ENCODE results near the gene CIT. TPM values are rescaled to one million over a fixed set of nuclear protein-coding genes. Genes with fewer than 3 reads are reported as not detected.
A peak's percentile ranks its signal among the peaks of the same experiment; 100 is the strongest.
"Not testable (repeated sequence)": the region's sequence is repeated elsewhere in the genome, so short reads cannot be mapped to it uniquely, and the experiment has no call there.

CIT gene
- total RNA-seq, 4 donors from 2014 or later: 5.1 to 14.0 (median 8.5) TPM

DNA sequence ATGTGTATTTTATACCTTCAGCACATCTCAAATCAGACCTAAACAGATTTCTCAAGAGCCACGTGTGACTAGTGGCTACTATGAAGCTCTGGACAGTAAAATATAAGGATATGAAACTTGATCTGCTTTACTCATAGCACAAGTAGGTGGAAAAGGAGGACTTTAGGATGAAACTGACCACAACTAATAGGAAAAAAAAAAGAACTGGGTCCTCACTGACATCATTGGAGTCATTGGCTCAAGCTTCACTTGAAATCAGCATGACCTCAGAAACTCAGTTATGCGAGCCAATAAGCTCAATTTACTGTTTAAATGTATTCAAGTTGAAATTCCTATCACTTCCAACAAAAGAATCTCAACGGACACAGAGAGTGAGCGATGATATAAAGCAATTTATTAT is 34.1 kb upstream of the CIT start:
- intact Hi-C loops (cut with DNase I; ENCODE audit: low total_unique reads): no loop called here
- no peak overlapping the region for H3K4me3 ChIP-seq (ENCODE audit: low read depth, poor library complexity, severe bottlenecking)
- WGBS, 2 donors: 54 to 64% methylated on average over 4 of the region's 4 CpGs
- no peak for TF ChIP-seq POLR2A (IDR thresholded peaks at IDR 0.05)
- TF ChIP-seq, protein P1, sequence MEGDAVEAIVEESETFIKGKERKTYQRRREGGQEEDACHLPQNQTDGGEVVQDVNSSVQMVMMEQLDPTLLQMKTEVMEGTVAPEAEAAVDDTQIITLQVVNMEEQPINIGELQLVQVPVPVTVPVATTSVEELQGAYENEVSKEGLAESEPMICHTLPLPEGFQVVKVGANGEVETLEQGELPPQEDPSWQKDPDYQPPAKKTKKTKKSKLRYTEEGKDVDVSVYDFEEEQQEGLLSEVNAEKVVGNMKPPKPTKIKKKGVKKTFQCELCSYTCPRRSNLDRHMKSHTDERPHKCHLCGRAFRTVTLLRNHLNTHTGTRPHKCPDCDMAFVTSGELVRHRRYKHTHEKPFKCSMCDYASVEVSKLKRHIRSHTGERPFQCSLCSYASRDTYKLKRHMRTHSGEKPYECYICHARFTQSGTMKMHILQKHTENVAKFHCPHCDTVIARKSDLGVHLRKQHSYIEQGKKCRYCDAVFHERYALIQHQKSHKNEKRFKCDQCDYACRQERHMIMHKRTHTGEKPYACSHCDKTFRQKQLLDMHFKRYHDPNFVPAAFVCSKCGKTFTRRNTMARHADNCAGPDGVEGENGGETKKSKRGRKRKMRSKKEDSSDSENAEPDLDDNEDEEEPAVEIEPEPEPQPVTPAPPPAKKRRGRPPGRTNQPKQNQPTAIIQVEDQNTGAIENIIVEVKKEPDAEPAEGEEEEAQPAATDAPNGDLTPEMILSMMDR (IDR thresholded peaks at IDR 0.05): no peak
- no peak for DNase-seq (ENCODE audit: low spot score in 2 of 2)

DNA sequence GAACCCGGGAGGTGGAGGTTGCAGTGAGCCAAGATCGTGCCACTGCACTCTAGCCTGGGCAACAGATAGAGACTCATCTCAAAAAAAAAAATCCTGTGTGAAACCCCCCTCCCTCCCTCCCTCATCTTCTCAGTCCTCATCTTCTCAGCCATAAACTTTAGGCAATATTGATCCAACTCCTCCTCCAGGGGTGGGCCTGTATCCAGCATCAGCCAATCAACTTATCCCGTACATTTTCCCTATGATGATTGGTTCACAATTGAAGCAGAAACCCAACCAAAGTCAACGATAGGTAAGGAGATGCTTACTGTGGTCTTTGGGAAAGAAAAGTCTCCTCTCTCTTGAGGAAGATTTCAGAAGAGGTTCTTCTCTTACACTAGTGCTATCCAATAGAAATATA is 33.5 kb upstream of the CIT start:
- DNase-seq (ENCODE audit: low spot score in 2 of 2): no peak
- TF ChIP-seq POLR2A (IDR thresholded peaks at IDR 0.05): no peak
- TF ChIP-seq, protein P1 (IDR thresholded peaks at IDR 0.05): no peak
- 93 to 95% methylated on average over 4 of the region's 4 CpGs for WGBS, 2 donors
- intact Hi-C loops (cut with DNase I; ENCODE audit: low total_unique reads): no loop called here
- H3K4me3 ChIP-seq (ENCODE audit: low read depth, poor library complexity, severe bottlenecking): no peak overlapping the region

DNA sequence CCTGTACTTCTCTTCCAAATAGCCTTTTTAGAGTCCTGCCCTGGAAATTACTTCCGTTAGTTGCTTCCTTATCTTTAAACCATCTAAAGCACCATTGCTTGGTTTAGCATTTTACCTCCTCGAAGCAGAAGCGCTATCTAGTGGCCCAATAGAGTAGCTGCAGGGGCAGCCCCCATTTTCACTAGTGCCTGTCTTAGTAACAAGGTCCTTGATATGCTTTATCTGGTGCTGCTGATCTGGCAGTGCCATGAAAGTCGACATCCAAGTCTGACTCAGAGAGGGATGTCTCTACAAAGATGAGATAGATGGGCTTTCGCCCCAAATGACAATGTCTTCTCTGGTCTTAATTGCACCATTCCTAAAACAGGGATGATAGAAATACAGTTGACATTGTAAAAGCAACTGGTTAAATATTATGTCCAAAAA is 25.0 kb upstream of the CIT start:
- TF ChIP-seq, protein P1 (IDR thresholded peaks at IDR 0.05): no peak
- no peak for TF ChIP-seq POLR2A (IDR thresholded peaks at IDR 0.05)
- H3K4me3 ChIP-seq (ENCODE audit: low read depth, poor library complexity, severe bottlenecking): no peak overlapping the region
- WGBS, 2 donors: 1% methylated on average over 5 of the region's 5 CpGs
- peak in 1 of 2 donors; percentile 52 for DNase-seq (ENCODE audit: low spot score in 2 of 2)
- intact Hi-C loops (cut with DNase I; ENCODE audit: low total_unique reads): no loop called here

DNA sequence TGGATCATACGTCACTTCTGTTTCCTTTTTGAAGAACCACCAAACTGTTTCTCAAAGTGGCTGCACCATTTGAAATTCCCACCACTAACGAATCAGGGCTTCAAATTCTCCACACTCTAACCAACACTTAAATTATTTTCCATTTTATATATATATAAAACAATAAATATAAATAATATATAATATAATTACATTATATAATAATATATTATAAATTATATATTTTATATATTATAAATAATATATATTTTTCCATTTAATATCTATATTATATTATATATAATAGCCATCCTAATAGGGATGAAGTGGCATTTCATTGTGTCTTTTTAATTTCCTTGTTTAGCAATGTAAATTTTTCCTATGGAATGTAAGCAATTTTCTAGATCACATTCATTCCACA is 24.6 kb upstream of the CIT start:
- WGBS, 2 donors: 75 to 79% methylated on average over 2 of the region's 2 CpGs
- DNase-seq (ENCODE audit: low spot score in 2 of 2): no peak
- H3K4me3 ChIP-seq (ENCODE audit: low read depth, poor library complexity, severe bottlenecking): no peak overlapping the region
- intact Hi-C loops (cut with DNase I; ENCODE audit: low total_unique reads): no loop called here
- TF ChIP-seq, protein P1 (IDR thresholded peaks at IDR 0.05): no peak
- TF ChIP-seq POLR2A (IDR thresholded peaks at IDR 0.05): no peak

DNA sequence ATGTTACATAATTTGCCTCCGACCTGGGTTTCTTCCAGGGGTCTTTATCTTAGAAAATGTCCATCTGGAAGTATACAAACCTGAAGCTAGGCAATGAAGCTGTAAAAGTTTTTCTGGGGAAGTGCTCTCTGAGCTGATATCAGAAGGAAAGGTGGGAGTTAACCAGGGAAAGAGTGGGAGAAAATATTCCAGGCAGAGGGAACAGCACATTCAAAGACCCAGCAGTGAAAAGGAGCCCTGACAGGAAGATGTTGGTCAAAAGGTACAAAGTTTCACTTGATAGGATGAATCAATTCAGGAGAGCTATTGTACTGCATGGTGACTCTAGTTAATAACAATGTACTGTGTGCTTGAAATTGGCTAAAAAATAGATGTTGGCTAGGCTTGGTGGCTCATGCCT is 17.8 kb upstream of the CIT start:
- intact Hi-C loops (cut with DNase I; ENCODE audit: low total_unique reads): no loop called here
- no peak overlapping the region for H3K4me3 ChIP-seq (ENCODE audit: low read depth, poor library complexity, severe bottlenecking)
- no peak for DNase-seq (ENCODE audit: low spot score in 2 of 2)
- WGBS, 2 donors: 54 to 64% methylated on average over 1 of the region's 1 CpG
- no peak for TF ChIP-seq POLR2A (IDR thresholded peaks at IDR 0.05)
- TF ChIP-seq, protein P1 (IDR thresholded peaks at IDR 0.05): no peak

DNA sequence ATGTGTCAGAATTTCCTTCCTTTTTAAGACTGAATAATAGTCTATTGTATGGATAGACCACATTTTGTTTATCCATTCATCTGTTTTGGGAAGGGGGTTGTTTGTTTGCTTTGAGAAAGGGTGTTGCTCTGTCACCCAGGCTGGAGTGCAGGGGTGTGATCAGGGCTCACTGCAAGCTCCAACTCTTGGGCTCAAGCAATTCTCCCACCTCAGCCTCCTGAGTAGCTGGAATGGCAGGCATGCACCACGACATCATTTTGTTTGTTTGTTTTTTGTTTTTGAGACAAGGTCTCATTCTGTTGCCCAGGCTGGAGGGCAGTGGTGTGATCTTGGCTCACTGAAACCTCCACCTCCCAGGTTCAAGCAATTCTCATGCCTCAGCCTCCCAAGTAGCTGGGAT is 15.5 kb upstream of the CIT start:
- intact Hi-C loops (cut with DNase I; ENCODE audit: low total_unique reads); H3K4me3 ChIP-seq (ENCODE audit: low read depth, poor library complexity, severe bottlenecking); DNase-seq (ENCODE audit: low spot score in 2 of 2): not testable (repeated sequence)
- WGBS, 2 donors: 52 to 67% methylated on average over 1 of the region's 1 CpG

All from lower leg skin (tissue), 4 donors.